ENCODE results near the gene EGR2.

GRCh38 chr10:62817121-62817765 lies 1.1 kb upstream of the EGR2 start:
- no peak for TF ChIP-seq FOXA1 (IDR thresholded peaks at IDR 0.05)
- TF ChIP-seq SP1 (IDR thresholded peaks at IDR 0.05): no peak
- TF ChIP-seq L3MBTL2 (conservative IDR thresholded peaks at IDR 0.05): peak; percentile 41; the same call in 1 of the 2 replicates
- TF ChIP-seq ELF4 (IDR thresholded peaks at IDR 0.05): no peak
